Measurements from ENCODE around the gene SAMD11.

SAMD11 gene

GRCh38 chr1:905071-905749, 18.5 kb upstream of the SAMD11 start:
- peak; percentile 49 to 72 for DNase-seq

DNA sequence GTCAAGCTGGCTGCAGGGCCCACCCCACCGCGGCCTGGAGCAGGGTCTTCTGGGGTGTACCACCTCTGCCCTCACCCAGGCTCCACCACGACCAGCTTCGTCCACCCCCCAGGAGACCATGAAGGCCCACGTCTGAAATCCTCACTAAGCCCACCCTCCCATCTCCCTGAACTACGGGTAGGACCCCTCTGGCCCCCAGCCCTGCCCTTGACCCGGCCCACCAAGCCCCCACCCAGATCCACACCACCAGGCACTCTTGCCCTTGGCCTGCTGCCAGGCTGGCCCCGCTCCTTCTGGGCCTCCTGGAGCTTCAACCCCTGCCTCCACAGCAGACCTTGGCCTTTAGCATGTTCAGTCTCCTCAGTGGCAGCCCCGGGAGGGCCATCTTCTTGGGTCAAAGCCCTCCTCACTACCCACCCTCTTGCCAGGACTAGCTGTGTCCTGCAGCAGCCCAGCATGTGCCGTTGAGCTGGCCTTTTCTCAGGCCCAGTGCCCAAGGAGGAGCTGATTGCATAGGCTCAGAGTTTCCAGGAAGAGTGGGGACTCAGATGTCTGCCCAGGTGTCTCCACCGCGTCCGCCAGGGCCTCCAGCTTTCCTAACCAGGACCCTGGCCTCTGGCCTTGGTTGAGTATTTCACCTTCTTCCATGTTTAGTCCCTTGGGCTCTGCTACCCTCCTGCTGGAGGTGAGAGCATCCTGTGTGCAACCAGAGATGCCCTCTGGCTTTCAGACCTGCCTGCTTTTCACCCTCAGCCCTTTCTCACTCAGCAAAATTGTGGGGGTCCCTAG, 17.7 kb upstream of the SAMD11 start:
- no peak for DNase-seq

GRCh38 chr1:906600-907420, 16.9 kb upstream of the SAMD11 start:
- DNase-seq = peak; percentile 86 to 92

DNA sequence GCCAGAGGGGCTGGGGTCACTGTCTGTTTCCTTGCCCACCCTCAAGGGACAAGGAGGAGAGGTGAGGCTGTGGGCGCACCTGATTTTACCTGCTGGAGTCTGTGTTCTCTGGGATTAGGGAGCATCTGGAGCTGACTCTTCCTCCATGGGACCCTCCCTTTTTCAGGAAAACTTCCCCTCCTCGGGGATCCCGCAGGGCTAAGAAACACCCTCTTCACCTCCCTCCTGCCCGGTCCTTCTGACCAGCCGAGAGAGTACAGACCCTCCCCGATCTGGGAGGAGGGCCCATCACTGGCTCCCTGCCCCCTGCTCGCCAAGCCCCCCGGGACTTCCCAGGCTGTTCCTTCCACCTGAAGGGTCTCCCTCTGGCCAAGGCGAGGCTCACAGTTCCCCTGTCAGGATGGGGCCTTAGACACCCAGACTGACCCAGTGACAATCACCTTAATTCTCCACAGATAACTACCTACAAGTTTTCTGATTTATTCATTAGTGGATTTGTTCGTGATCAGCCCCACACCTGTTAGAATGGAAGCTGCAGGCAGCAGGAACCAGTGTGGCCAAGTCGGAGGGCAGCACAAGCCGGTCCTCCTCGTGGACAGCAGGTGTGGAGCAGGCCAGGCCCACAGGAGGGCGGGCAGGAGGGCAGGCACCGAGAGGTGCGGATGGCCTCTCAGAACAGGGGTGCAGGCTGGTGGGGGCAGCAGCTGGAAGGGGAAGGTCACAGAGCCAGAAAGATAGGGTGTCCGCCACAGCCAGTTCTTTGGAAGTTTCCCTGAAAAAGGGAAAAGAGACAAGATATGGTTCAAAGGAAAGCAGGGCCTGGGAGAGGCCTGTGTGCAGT, 15.9 kb upstream of the SAMD11 start:
- no peak for DNase-seq

- no peak for DNase-seq
Measured at GRCh38 chr1:908661-909060, 15.1 kb upstream of the SAMD11 start.

GRCh38 chr1:909861-910310, 13.8 kb upstream of the SAMD11 start:
- no peak for DNase-seq

DNA sequence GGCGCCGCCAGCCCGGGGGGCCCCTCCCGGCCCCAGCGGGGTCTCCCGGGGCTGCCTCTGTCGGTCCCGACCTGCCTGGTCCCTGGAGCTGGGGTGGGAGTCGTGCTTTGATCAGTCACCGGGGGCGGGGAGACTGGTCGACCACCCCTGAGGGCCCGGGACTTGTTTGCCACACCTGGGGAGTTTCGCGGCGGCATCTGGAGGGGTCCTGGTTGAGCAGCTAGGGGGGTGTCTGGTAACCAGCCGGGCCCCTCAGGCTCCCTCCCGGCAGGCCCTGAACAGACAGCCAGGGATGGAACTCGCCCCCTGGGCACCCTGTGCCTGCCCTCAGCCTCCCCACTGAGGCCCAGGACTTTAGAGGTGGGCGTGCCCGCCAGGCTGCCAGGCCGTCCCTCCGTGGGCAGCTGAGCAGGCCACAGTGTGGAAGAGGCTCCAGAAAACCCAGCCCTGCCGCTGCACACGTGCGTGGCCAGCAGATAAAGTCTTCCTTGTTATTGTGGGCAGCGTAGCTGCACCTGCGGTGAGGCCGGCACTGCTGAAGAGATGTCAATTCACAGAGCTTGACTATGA, 13.3 kb upstream of the SAMD11 start:
- DNase-seq = no peak

DNA sequence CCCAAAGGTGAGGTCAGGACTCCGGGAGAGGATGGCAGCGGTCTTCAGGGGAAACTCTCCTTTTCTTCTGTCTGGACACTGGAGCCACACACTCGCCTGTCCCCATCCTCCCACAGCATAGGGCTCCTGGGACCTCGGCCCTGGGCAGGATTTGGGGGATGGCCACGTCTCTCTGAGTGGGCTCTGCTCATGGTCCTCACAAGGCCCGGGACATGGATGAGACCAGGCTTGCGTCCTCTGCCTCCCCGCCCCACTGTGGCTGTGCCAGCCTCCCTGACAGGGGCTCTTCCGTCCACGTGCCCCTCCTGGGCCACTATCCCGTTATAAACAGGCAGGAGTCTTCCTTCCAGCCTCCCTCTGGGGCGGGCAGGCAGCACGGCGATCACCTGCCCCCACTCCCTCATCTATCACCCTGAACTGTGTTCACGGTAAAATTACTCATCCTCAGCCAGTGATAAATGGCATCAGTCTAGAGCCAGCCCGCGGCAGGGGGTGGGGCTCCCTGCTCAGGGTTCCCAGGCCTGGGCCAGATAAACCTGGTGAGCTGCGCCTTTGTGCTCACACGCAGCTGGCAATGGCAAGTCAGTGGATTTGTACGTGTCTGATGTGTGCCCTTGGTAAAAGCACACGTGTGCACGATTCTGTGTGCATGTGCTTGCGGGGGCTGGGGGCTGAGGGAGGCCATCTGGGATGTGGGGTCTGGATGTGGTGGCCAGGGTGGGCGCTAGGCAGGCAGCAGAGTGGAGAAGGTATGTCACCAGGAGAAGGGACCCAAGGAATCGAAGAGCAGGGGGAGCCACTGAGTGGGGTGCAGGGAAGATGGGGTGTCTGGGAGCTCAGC, 12.6 kb upstream of the SAMD11 start:
- no peak for DNase-seq

GRCh38 chr1:911875-912739, 11.6 kb upstream of the SAMD11 start:
- no peak for DNase-seq

DNA sequence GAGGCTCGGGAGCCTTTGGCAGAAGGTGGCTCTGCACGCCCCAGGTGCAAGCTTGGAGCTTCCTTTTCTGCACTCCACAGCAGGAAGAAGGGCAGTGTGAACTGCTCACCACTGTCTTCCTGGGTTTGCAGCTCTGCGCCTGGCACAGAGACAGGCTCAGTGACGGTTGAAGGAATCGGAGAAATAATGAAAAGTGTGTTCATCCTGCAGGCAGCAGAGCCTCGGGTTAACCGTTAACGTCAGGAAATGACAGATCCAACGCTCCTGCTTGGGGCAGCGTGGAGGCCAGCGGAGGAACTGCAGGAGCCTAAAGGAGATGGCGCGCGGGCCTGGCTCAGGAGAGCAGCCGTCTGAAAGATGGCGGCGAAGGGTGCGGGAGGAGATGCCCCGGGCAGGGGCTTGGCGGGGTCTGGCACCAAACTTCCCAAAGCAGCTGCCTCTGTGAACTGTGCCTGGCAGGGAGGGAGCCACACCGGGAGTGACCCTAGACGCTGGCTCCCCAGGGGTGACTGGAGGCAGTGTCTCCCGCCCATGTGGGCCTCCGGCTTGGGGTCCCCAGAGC, 10.9 kb upstream of the SAMD11 start:
- DNase-seq = peak; percentile 16 to 30

DNA sequence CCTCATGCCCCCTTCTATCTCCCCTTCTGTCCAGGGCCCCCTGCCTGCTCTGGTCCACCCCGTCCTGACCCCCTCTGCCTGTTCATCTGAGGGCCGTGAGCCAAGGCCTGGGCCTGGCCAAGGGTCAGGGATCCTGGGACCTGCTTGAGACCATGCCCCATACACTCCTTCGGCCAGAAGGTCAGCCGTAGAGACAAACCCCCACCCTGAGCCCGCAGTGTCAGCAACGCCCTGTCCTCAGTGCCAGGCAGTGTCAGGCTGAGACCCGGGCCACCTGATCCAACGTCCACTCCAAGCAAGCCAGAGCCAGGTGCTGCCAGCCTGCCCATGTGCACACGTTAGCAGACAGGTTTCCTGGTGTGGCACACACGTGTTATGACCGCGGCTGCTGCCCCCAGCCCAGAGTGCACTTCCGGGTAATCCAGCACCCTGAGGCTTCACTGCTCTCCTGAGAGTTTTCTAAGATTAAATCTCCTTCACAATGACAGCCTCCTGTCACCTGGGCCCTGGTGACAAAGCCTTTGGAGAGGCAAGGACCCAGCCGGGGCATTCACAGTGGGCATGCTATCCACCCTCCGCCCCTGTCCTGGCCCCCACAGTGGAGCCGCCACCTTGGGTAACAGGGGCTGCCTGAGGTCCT, 10.1 kb upstream of the SAMD11 start:
- DNase-seq = no peak

GRCh38 chr1:914131-914890, 9.4 kb upstream of the SAMD11 start:
- no peak for DNase-seq

- no peak for DNase-seq
Measured at GRCh38 chr1:914891-915280, 8.8 kb upstream of the SAMD11 start.

DNA sequence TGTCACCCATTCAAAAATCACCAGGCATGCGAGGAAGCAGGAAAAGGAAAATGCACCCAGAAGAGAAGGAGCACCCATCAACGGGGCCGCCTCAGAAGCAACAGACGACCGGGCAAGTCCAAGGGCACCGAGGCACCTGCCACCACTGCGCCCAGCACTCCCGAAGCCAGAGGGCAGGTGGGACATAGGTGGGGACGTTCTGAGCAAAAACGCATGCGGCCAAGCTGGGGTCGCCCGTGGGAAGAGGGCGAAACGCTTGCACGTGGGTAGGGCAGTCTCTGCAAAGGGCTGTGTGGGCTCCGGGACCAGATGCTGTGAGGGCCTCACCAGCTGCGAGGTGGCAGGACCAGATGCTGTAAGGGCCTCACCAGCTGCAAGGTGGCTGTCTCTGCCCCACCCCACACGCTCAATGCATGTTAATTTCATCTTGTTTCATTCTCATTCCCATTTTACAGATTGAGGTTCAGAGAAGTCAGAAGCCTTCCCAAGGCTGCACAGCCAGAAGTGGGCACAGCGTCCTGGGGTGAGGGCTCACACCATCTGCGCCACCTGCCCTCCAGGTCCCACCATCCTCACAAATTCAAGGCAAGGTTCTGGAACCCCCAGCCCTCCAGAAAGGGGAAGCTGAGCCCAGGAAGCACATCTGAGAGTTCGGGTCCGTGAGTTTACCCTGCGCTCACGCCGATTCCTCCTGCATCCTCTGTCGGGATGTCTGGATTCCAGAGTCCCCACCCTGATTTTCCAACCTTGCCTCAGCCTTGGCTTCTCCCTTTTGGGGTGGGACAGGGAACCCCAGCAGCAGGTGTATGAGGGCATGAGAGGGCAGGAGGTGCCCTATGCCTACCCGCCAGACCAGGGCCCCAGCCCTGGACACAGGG, 8.2 kb upstream of the SAMD11 start:
- no peak for DNase-seq

DNA sequence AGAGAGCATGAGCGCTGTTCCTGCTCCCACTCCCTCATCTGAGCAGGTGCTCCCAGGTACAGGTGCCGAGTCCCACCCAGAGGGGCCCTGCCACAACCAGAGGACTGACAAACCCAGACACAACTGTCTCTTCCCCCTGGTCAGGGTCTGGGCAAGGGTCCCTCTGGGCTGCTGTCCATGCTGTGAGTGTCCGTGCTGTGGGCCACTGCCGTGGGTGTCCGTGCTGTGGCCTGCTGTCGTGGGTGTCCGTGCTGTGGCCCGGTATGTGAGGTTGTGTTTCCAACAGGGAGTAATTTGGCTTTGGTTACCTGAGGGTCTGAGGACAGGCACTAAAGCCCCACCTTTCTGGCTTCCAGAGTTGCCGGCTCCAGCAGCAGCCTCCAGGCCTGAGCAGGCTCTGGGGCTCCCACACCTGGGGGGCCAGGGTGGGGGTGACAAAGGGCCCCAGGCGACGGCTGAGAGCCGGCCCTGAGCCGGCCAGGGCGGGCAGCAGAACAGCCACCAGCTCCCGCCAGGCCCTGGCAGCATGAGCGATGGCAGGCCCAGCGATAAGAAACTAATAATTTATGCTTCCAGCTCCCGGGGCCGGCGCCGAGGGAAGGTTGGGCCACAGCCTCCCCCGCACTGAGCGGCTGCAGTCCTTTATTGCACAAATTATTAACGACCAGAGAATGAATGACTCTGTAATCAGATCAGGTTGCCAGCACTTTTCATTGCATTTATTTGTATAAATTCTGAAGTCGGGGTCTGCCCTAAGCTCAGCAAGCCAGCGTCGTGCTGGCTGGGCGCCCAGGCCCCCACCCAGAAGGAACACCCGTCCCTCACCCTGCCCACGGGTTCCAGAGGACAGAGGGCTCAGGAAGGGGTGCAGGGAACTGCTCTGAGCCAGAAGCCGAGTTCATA, 7.3 kb upstream of the SAMD11 start:
- peak; percentile 32 to 49 for DNase-seq

DNA sequence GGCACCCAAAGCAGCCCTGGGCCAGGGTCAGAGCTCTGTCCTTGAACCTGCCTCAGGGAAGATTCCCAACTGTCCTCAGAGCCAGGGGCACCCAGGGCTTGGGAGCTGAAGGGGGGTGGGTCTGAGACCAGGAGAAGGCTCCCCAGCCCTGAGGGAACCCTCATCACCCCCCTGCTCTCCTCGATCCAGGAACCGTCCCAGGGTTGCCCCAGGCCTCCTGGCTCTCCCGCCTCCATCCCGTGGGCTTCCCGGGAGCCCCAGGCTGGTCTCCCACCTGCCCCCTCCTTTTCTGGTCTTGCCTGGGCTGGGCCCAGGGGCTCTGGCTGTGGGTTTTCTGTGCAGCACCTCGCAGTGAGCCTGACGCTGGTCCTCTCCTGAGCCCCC, 6.7 kb upstream of the SAMD11 start:
- DNase-seq = no peak
